ENCODE measurements around the gene MRE11. TPM values are rescaled to one million over a fixed set of nuclear protein-coding genes. Genes with fewer than 3 reads are reported as not detected.
A peak's percentile ranks its signal among the peaks of the same experiment; 100 is the strongest.

MRE11 gene
- total and polyA plus RNA-seq, 10 of the 15 experiments (the other 5 are each of a cell fraction or from before 2014, with no cell fraction given): 16.2 to 39.2 (median 26.9) TPM

DNA sequence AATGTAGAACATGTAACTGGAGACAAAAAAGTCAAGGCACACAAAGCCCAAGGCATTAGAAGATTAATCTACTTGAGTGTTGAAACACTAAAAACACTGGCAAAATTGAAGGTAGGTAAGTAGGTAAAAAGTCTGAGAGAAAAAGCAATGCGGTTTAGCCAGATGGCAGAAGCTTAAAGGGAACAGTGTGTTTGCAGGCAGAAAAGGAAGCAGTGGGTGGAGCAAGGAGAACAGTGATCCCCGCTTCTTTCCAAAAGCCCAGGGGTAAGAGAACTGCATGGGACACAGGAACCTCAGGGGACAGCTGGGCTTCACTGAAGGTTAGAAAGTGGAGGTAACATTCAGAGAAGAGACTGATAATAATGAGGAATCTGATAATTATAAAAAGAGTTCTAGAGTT is 16.0 kb downstream of the MRE11 start:
- Histone ChIP-seq H3K4me2 (ENCODE audit: control insufficient read depth, insufficient read depth) (peak overlapping the region; percentile 34), H3K4me3 (0 out of 2 replicates have a peak overlapping the region, but pooled peaks have one; percentile 20), H3K4me1 (ENCODE audit: control insufficient read depth, insufficient read depth, low read length) (peaks cover 19% of the 10 kb centered on the region), H3K9me3 (replicated peaks; ENCODE audit: control insufficient read depth, insufficient read depth, low read length) (no peaks in the 10 kb centered on the region), H3K9ac (ENCODE audit: control insufficient read depth, insufficient read depth, low read length) (no peak overlapping the region; the same call in 1 of the 2 replicates), H3K27ac (ENCODE audit: control insufficient read depth, insufficient read depth) (peak overlapping the region; percentile 27; the same call in 1 of the 2 replicates), H4K20me1 (ENCODE audit: control insufficient read depth, insufficient read depth) (no peaks in the 10 kb centered on the region), H3K36me3 (ENCODE audit: control insufficient read depth in 2 of 2, insufficient read depth in 2 of 2, low read length in 1 of 2) (peaks cover 0 to 3% of the 10 kb centered on the region in 2 experiments; a peak in 1 of 4 replicates), H3K27me3 (replicated peaks in 1 of 2; ENCODE audit: control insufficient read depth in 2 of 2, insufficient read depth in 2 of 2, low read length in 1 of 2) (no peaks in the 10 kb centered on the region), H3K79me2 (ENCODE audit: control insufficient read depth, insufficient read depth, low read length) (no peaks in the 10 kb centered on the region; the same call in 1 of the 2 replicates), H2AFZ (ENCODE audit: control insufficient read depth, low read depth, low read length) (peak overlapping the region; percentile 59)
- RAD21 ChIA-PET (ENCODE audit: unreplicated experiment): interaction anchor here (0.9 kb wide), 1 partner anchor 15 kb away, joined by 4 read pairs; no protein-coding TSS in a partner anchor
- no peak for DNase-seq (ENCODE audit: low read depth, low spot score)
- TF ChIP-seq SUPT20H (IDR thresholded peaks at IDR 0.05; ENCODE audit: borderline replicate concordance, control insufficient read depth, low read depth, low read length) (no peak), RUNX3 (IDR thresholded peaks at IDR 0.05; ENCODE audit: low read length) (peak; percentile 37), EED (IDR thresholded peaks at IDR 0.05; ENCODE audit: low read depth) (peak; percentile 51), NFXL1 (IDR thresholded peaks at IDR 0.05; ENCODE audit: borderline replicate concordance) (no peak)
- no peak for FAIRE-seq
- CTCF ChIA-PET: interaction anchor here (0.5 to 1.2 kb wide), 6 partner anchors 8 to 752 kb away, joined by 3 to 4 read pairs (median 3); no protein-coding TSS in a partner anchor
- no peak for ATAC-seq
- POLR2A ChIA-PET: interaction anchor here (1.5 kb wide), 1 partner anchor 17 kb away, joined by 4 read pairs; no protein-coding TSS in a partner anchor
- no TSS peak for BruUV-seq (replicated peaks)
- WGBS (ENCODE audit: insufficient coverage, insufficient replicate concordance, low lambda C conversion rate, missing lambda C conversion rate): 94% methylated on average over 2 of the region's 2 CpGs
- SMC1A ChIA-PET (ENCODE audit: uncharacterized antibody, unreplicated experiment): interaction anchor here (1.1 to 1.5 kb wide), 3 partner anchors 8 to 294 kb away, joined by 3 to 4 read pairs (median 3); no protein-coding TSS in a partner anchor
- intact Hi-C loops (cut with micrococcal nuclease; ENCODE audit: unreplicated experiment) (loop anchor here (10.0 kb wide), 1 partner anchor 943 kb away; no protein-coding TSS in a partner anchor), in situ Hi-C loops (cut with MboI) (no loop called here)
